SK-N-SH (cell line): ENCODE results near the gene MYRF. TPM values are rescaled to one million over a fixed set of nuclear protein-coding genes. Genes with fewer than 3 reads are reported as not detected.

Experiments used
- CTCF ChIA-PET: fragments of 300-600, 350-600 bp; formaldehyde crosslinking; extraction: SDS; loops from one replicate; lab custom pipeline; 2021; lab: Yijun Ruan, JAX
- POLR2A ChIA-PET: fragments of 350-600 bp; sonication (Branson Sonifier 250); formaldehyde crosslinking; extraction: SDS; loops from one replicate; lab custom pipeline; 2020; ENCODE audit warnings: antibody characterized with exemption, inconsistent platforms; lab: Yijun Ruan, JAX
- DNase-seq: peaks from one replicate; pipeline ENCODE4 v3.0.0; 2012
- H2AFZ ChIP-seq: fragments of 200-600 bp; sonication (generic); 2 replicates; pipeline ENCODE4 v1.8.1; 2016; ENCODE audit warnings: antibody characterized with exemption, mild to moderate bottlenecking, low read depth
- H3F3A ChIP-seq: fragments of 200-600 bp; sonication (generic); replicated peaks from 2 replicates; pipeline ENCODE3; 2016; ENCODE audit warnings: antibody characterized with exemption, mild to moderate bottlenecking; ENCODE audit not compliant: insufficient read depth
- H3K27ac ChIP-seq, 2 experiments: fragments of 200-500 bp in 1 of 2; fragments of 200-600 bp in 1 of 2; sonication (Bioruptor generic) in 1 of 2; sonication (generic), shearing (Covaris generic) in 1 of 2; 2 replicates each; pipeline versions ENCODE4 v1.5.1 to v1.6.1; 2014 to 2016; ENCODE audit warnings: low read depth in 2 of 2, inconsistent platforms in 1 of 2, low read length in 1 of 2, mild to moderate bottlenecking in 1 of 2, mixed read lengths in 1 of 2
- H3K27me3 ChIP-seq: fragments of 200-600 bp; sonication (generic), shearing (Covaris generic); 2 replicates; pipeline ENCODE4 v1.6.1; 2016; ENCODE audit warnings: mixed run types; ENCODE audit not compliant: insufficient read depth
- H3K36me3 ChIP-seq, 2 experiments: fragments of 200-500 bp in 1 of 2; fragments of 200-600 bp in 1 of 2; sonication (Bioruptor generic) in 1 of 2; sonication (generic) in 1 of 2; replicated peaks in 1 of 2; 2 replicates each; pipeline versions ENCODE3 to v1.5.1; 2014 to 2016; ENCODE audit warnings: low read length in 1 of 2, mild to moderate bottlenecking in 1 of 2; ENCODE audit not compliant: insufficient read depth in 2 of 2, control insufficient read depth in 1 of 2
- H3K4me1 ChIP-seq, 2 experiments: fragments of 200-500 bp in 1 of 2; fragments of 200-600 bp in 1 of 2; sonication (Bioruptor generic) in 1 of 2; sonication (generic), shearing (Covaris generic) in 1 of 2; 2 replicates each; pipeline versions ENCODE4 v1.5.1 to v1.6.1; 2014 to 2016; ENCODE audit warnings: low read depth in 1 of 2, low read length in 1 of 2, mixed run types in 1 of 2; ENCODE audit not compliant: insufficient read depth in 2 of 2, control insufficient read depth in 1 of 2
- H3K4me2 ChIP-seq: fragments of 200-600 bp; sonication (generic), shearing (Covaris generic); 2 replicates; pipeline ENCODE4 v1.6.1; 2017; ENCODE audit warnings: mixed run types
- H3K4me3 ChIP-seq, 2 experiments: fragments of 200-500 bp in 1 of 2; fragments of 200-600 bp in 1 of 2; sonication (Bioruptor generic) in 1 of 2; sonication (generic), shearing (Covaris generic) in 1 of 2; 2 replicates each; pipeline versions ENCODE4 v1.5.1 to v1.8.1; 2014 to 2016; ENCODE audit warnings: low read depth in 2 of 2, inconsistent platforms in 1 of 2, low read length in 1 of 2, mild to moderate bottlenecking in 1 of 2, mixed read lengths in 1 of 2, moderate library complexity in 1 of 2
- H3K79me2 ChIP-seq: fragments of 200-600 bp; sonication (generic); 2 replicates; pipeline ENCODE4 v1.8.1; 2017; ENCODE audit warnings: mild to moderate bottlenecking; ENCODE audit not compliant: insufficient read depth
- H3K9ac ChIP-seq: fragments of 200-600 bp; sonication (generic); 2 replicates; pipeline ENCODE4 v1.6.1; 2017; ENCODE audit warnings: mixed run types
- H3K9me2 ChIP-seq: fragments of 200-600 bp; sonication (generic); 2 replicates; pipeline ENCODE4 v1.6.1; 2017; ENCODE audit warnings: mixed run types
- H3K9me3 ChIP-seq: fragments of 200-600 bp; sonication (generic); 2 replicates; pipeline ENCODE4 v1.6.1; 2017; ENCODE audit warnings: mixed run types, mild to moderate bottlenecking, moderate library complexity
- H4K20me1 ChIP-seq: fragments of 200-600 bp; sonication (generic); 2 replicates; pipeline ENCODE4 v1.6.1; 2017; ENCODE audit warnings: mild to moderate bottlenecking, mixed run types; ENCODE audit not compliant: insufficient read depth
- CHD2 ChIP-seq: fragments of 150-350 bp; IDR thresholded peaks from 2 replicates; pipeline ENCODE4 v1.6.1; 2018; ENCODE audit warnings: low read length; ENCODE audit not compliant: partially characterized antibody
- EZH2phosphoT487 ChIP-seq: fragments of 200-600 bp; sonication (generic); IDR thresholded peaks from 2 replicates; pipeline ENCODE4 v1.6.1; 2017; ENCODE audit warnings: low read depth, mixed run types, mild to moderate bottlenecking, antibody characterized with exemption, moderate library complexity, borderline replicate concordance
- FOXJ3 ChIP-seq: sonication (generic); formaldehyde crosslinking; IDR thresholded peaks from 2 replicates; pipeline ENCODE4 v1.5.1; 2020; ENCODE audit warnings: mild to moderate bottlenecking, missing genetic modification reagents
- FOXM1 ChIP-seq: IDR thresholded peaks from 2 replicates; pipeline ENCODE4 v1.4.0; 2012; ENCODE audit warnings: low read depth, mild to moderate bottlenecking
- GATA2 ChIP-seq: sonication (generic); formaldehyde crosslinking; IDR thresholded peaks from 2 replicates; pipeline ENCODE4 v1.5.0; 2020; ENCODE audit warnings: mild to moderate bottlenecking, missing genetic modification reagents
- IRF3 ChIP-seq: fragments of 150-350 bp; IDR thresholded peaks from 2 replicates; pipeline ENCODE4 v1.6.1; 2016; ENCODE audit warnings: mild to moderate bottlenecking, low read depth, low read length
- JUND ChIP-seq: IDR thresholded peaks from 2 replicates; pipeline ENCODE4 v1.4.0; 2012
- MXI1 ChIP-seq: IDR thresholded peaks from 2 replicates; pipeline ENCODE4 v1.6.1; 2012; ENCODE audit warnings: mild to moderate bottlenecking, low read depth, low read length, improper control_type of control experiment
- NRF1 ChIP-seq: IDR thresholded peaks from 2 replicates; pipeline ENCODE4 v1.6.1; 2012; ENCODE audit warnings: low read depth, mild to moderate bottlenecking, low read length
- RAD21 ChIP-seq: IDR thresholded peaks from 2 replicates; pipeline ENCODE4 v1.6.1; 2012; ENCODE audit warnings: mild to moderate bottlenecking, low read length
- RCOR1 ChIP-seq: fragments of 150-350 bp; IDR thresholded peaks from 2 replicates; pipeline ENCODE4 v1.6.1; 2017; ENCODE audit warnings: antibody characterized with exemption, low read length
- REST ChIP-seq: IDR thresholded peaks from 2 replicates; pipeline ENCODE4 v1.6.1; 2012; ENCODE audit warnings: mild to moderate bottlenecking, low read depth, low read length, moderate library complexity
- RFX5 ChIP-seq: IDR thresholded peaks from 2 replicates; pipeline ENCODE4 v1.6.1; 2012; ENCODE audit warnings: mild to moderate bottlenecking, improper control_type of control experiment, low read length
- RXRA ChIP-seq: IDR thresholded peaks from 2 replicates; pipeline ENCODE4 v1.4.0; 2012; ENCODE audit warnings: low read depth, mild to moderate bottlenecking, borderline replicate concordance
- SMC3 ChIP-seq: IDR thresholded peaks from 2 replicates; pipeline ENCODE4 v1.6.1; 2012; ENCODE audit warnings: low read depth, low read length, improper control_type of control experiment
- TAF1 ChIP-seq: IDR thresholded peaks from 2 replicates; pipeline ENCODE4 v1.6.1; 2012; ENCODE audit warnings: low read depth, mild to moderate bottlenecking, low read length, moderate library complexity, borderline replicate concordance
- TCF12 ChIP-seq: IDR thresholded peaks from 2 replicates; pipeline ENCODE4 v1.4.0; 2012
- USF2 ChIP-seq: fragments of 150-350 bp; IDR thresholded peaks from 2 replicates; pipeline ENCODE4 v1.6.1; 2017; ENCODE audit warnings: antibody characterized with exemption, low read length, low read depth, borderline replicate concordance
- WGBS: methylation state at CpG from one replicate; pipeline ENCODE4 v1.1.6; 2017; ENCODE audit warnings: low lambda C conversion rate; 5-methylcytosine and 5-hydroxymethylcytosine counted together
- polyA plus RNA-seq, 3 experiments: library from polyadenylated mRNA; depleted of rRNA; stranded (reverse); fragments of >200 nt; gene quantifications; 2 replicates each; pipeline ENCODE4 v1.2.3, GENCODE V29; 2012
- TF ChIP-seq, protein P1 (sequence below): IDR thresholded peaks from 2 replicates; pipeline ENCODE4 v1.4.0; 2012; ENCODE audit warnings: low read depth, borderline replicate concordance

Gene MYRF
- polyA plus RNA-seq, 1 of the 3 experiments (the other 2 are of a cell fraction): 2.8 TPM

DNA sequence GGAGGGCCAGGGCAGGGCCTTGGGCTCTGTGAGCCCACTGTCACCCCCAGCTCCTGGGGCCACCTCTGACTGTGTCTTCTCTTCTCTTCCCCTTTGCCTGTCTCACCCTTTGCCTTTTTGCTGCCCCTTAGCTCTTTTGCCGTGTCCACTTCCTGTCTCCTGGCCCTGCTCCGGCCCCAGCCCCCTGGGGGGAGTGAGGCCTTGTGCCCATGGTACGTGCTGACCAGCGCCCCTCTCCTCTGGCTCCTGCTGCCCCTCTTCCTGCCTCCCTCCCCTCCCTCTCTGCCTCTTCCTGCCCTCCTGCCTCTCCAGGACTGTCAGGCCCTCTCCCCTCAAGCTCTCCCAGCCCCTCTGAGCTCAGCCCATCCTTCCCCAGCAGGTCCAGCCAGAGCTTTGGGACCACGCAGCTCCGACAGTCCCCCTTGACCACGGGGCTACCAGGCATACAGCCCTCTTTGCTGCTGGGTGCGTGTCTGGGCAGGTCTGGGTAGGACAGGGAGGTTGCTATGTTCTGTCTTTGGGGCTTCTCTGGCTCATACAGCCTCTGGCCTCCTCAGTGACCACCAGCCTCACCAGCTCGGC, 28.2 kb downstream of the MYRF start:
- CTCF ChIA-PET: interaction anchor here (0.7 to 10.8 kb wide), 9 partner anchors 7 to 109 kb away, joined by 3 to 78 read pairs (median 5); no protein-coding TSS in a partner anchor
- TF ChIP-seq GATA2 (CRISPR knock-in tag): no peak
- TF ChIP-seq TAF1: no peak
- no peak for TF ChIP-seq MXI1
- TF ChIP-seq NRF1: no peak
- no peak for TF ChIP-seq USF2
- no peak for TF ChIP-seq FOXJ3 (CRISPR knock-in tag)
- no peak for TF ChIP-seq IRF3
- no peak for TF ChIP-seq REST
- no peak for TF ChIP-seq RFX5
- TF ChIP-seq JUND: no peak
- TF ChIP-seq SMC3: no peak
- TF ChIP-seq, protein P1, sequence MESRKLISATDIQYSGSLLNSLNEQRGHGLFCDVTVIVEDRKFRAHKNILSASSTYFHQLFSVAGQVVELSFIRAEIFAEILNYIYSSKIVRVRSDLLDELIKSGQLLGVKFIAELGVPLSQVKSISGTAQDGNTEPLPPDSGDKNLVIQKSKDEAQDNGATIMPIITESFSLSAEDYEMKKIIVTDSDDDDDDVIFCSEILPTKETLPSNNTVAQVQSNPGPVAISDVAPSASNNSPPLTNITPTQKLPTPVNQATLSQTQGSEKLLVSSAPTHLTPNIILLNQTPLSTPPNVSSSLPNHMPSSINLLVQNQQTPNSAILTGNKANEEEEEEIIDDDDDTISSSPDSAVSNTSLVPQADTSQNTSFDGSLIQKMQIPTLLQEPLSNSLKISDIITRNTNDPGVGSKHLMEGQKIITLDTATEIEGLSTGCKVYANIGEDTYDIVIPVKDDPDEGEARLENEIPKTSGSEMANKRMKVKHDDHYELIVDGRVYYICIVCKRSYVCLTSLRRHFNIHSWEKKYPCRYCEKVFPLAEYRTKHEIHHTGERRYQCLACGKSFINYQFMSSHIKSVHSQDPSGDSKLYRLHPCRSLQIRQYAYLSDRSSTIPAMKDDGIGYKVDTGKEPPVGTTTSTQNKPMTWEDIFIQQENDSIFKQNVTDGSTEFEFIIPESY: no peak
- no peak for TF ChIP-seq CHD2
- TF ChIP-seq TCF12: no peak
- no peak for TF ChIP-seq FOXM1
- no peak for TF ChIP-seq RAD21
- TF ChIP-seq RXRA: no peak
- TF ChIP-seq RCOR1: no peak
- TF ChIP-seq EZH2phosphoT487: no peak

More for the DNA sequence above, 28.2 kb downstream of the MYRF start:
- Histone ChIP-seq H3K27me3 (no peaks in the 10 kb centered on the region), H3K4me2 (no peak overlapping the region), H3K4me1 (peaks cover 0 to 31% of the 10 kb centered on the region in 2 experiments; a peak in 1 of 4 replicates), H3K4me3 (no peak overlapping the region), H3K9me2 (no peaks in the 10 kb centered on the region), H3K9me3 (no peaks in the 10 kb centered on the region), H3K9ac (no peak overlapping the region), H3K36me3 (peaks cover 0 to 16% of the 10 kb centered on the region in 2 experiments), H3F3A (no peaks in the 10 kb centered on the region), H4K20me1 (no peaks in the 10 kb centered on the region), H3K27ac (peak overlapping the region in 1 of 2 experiments; percentile 6; a peak in 1 of 4 replicates), H2AFZ (no peak overlapping the region), H3K79me2 (no peaks in the 10 kb centered on the region)
- no peak for DNase-seq
- 92% methylated on average over 8 of the region's 9 CpGs for WGBS
- POLR2A ChIA-PET: interaction anchor here (0.9 to 1.2 kb wide), 2 partner anchors 16 kb away, joined by 3 read pairs; no protein-coding TSS in a partner anchor
